ENCODE results near the gene FOXN1.
"Not testable (repeated sequence)": the region's sequence is repeated elsewhere in the genome, so short reads cannot be mapped to it uniquely, and the experiment has no call there.

Gene FOXN1, protein sequence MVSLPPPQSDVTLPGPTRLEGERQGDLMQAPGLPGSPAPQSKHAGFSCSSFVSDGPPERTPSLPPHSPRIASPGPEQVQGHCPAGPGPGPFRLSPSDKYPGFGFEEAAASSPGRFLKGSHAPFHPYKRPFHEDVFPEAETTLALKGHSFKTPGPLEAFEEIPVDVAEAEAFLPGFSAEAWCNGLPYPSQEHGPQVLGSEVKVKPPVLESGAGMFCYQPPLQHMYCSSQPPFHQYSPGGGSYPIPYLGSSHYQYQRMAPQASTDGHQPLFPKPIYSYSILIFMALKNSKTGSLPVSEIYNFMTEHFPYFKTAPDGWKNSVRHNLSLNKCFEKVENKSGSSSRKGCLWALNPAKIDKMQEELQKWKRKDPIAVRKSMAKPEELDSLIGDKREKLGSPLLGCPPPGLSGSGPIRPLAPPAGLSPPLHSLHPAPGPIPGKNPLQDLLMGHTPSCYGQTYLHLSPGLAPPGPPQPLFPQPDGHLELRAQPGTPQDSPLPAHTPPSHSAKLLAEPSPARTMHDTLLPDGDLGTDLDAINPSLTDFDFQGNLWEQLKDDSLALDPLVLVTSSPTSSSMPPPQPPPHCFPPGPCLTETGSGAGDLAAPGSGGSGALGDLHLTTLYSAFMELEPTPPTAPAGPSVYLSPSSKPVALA

DNA sequence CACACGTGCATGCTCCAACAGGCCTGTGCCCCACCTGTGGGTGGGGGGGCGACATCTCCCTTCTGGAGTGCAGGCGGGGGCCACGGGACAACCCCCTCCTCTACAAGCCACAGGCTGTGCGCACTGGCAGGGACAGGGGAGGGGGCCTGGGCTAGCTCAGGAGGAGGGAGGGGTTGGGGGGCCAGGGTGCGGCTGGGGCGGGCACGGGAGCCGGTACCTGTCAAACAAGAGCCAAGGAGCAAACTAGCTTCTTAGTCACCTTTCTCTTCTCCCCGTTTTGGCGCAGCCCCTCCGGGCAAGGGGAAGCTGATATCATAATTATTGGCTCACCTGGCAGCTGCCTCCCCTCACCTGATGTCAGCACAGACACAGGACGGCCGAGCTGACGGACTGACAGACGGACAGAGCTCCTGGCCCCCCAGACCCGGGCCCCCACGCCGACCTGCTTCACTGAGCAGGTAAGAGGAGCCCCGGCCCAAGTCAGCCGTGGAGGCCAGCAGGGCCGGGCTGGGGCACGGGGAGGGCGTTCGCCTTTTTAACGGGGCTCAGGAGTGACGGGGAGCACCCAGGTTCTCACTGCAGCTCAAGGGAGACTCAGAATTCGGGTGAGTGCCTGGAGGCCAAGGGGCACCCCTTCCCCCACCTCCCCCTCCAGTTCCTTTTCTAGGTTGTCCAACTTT, at the start of gene FOXN1:
Gene FOXN1, plus strand, starts transcription at position 363 of the 680 bp plus-strand sequence. CDS start 17,622 bp downstream, outside the sequence.
- no peak for DNase-seq (ENCODE audit: low read depth)

- no peak for DNase-seq (ENCODE audit: low read depth)
These were observed 48.3 kb upstream of the FOXN1 start for GRCh38 chr17:28457890-28458289.

DNA sequence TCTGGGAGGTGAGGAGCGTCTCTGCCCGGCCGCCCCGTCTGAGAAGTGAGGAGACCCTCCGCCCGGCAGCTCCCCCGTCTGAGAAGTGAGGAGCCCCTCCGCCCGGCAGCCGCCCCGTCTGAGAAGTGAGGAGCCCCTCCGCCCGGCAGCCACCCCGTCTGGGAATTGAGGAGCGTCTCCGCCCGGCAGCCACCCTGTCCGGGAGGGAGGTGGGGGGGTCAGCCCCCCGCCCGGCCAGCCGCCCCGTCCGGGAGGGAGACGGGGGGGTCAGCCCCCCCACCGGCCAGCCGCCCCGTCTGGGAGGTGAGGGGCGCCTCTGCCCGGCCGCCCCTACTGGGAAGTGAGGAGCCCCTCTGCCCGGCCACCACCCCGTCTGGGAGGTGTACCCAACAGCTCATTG, 47.3 kb upstream of the FOXN1 start:
- not testable (repeated sequence) for DNase-seq (ENCODE audit: low read depth)

GRCh38 chr17:28460901-28461300, 45.2 kb upstream of the FOXN1 start:
- no peak for DNase-seq (ENCODE audit: low read depth)

- no peak for DNase-seq (ENCODE audit: low read depth)
These were observed 40.1 kb upstream of the FOXN1 start for GRCh38 chr17:28466001-28466400.

GRCh38 chr17:28466521-28467048, 39.6 kb upstream of the FOXN1 start:
- no peak for DNase-seq (ENCODE audit: low read depth)

DNA sequence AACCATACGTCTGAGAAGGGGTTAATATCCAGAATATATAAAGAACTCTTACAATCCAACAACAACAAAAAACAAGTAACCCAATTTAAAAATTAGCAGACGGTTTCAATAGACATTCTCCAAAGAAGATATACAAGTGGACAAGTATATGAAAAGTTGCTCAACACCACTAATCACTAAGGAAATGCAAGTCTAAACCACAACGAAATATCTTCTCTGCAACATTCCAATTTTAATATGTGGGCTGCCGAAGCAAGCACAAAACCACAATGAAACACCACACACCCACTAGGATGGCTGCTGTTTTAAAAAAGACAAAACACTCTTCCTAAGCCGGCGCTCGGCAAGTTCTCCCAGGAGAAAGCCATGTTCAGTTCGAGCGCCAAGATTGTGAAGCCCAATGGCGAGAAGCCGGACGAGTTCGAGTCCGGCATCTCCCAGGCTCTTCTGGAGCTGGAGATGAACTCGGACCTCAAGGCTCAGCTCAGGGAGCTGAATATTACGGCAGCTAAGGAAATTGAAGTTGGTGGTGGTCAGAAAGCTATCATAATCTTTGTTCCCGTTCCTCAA, 38.6 kb upstream of the FOXN1 start:
- DNase-seq (ENCODE audit: low read depth), result no peak

DNA sequence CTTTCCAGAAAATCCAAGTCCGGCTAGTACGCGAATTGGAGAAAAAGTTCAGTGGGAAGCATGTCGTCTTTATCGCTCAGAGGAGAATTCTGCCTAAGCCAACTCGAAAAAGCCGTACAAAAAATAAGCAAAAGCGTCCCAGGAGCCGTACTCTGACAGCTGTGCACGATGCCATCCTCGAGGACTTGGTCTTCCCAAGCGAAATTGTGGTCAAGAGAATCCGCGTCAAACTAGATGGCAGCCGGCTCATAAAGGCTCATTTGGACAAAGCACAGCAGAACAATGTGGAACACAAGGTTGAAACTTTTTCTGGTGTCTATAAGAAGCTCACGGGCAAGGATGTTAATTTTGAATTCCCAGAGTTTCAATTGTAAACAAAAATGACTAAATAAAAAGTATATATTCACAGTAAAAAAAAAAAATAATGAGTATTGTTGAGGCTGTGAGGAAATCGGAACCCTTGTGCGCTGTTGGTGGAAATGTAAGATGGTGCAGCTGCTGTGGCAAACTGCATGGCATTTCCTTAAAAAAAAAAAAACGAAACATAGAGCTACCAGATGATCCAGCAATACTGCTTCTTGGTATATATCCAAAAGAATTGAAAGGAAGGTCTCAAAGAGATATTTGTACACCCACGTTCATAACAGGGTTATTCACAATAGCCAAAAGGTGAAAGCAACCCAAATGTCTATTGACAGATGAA, 38.0 kb upstream of the FOXN1 start:
- DNase-seq (ENCODE audit: low read depth), result not testable (repeated sequence)

DNA sequence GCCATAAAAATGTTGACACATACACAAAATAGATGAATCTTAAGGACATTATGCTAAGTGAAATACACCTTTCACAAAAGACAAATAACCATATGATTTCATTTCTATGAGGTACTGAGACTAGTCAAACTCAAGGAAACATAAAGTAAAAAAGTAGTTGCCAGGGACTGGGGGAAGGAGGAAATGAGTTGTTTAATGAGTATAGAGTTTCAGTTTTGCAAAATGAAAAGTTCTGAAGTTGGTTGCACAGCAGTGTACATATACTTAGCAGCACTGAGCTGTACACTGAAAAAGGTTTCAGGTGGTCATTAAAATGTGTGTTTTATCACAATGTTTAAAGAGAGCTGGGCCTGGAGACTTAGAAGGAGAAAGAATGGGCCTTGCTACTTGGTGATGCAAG, 37.4 kb upstream of the FOXN1 start:
- DNase-seq (ENCODE audit: low read depth), result no peak

DNA sequence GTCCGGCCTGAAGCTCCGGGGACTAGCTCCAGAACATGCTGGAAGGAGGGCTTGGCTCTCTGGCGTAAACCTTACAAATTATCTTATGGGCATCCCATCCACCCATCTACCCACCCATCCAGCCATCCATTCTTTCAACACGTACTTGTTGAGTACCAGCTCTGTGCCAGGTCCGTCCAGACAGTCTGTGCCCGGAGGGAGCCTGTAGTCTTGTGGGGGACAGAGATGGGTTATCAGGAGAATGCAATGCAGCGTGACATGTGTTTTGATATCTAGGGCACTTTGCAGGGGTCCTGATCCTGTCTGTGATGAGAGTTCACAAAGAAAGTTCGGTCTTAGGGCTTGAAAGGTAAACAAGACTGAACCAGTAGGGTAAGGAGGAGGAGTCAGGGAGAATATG, 36.8 kb upstream of the FOXN1 start:
- no peak for DNase-seq (ENCODE audit: low read depth)

DNA sequence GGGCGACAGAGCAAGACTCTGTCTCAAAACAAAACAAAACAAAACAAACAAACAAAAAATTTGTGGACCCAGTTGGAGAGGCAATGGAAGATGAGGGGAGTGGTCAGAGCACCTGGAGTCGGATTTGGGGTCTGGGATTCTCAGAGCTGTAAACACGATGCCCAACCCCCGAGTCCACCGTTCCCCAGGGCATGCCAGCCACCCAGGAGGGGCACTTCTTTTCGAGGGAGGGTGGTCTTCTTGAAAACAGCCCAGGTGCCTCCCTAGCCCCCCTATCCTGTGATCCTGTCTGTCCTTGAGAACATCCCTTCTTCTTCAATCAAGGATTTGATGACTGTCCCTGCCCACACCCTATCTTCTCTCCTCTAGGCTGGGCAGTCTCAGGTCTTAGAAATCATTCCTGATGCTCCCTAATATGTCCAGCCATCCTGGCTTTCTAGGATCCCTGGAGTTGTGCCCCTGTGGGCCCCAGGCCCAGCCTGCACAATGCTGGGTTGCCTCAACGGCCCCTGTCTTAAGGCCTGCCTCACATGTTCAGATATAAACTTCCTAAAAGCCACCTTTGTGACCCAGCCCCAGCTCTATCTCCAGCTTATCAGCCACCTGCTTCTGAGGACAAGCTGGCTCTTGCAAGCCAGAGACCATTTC, 35.8 kb upstream of the FOXN1 start:
- DNase-seq (ENCODE audit: low read depth), result no peak

DNA sequence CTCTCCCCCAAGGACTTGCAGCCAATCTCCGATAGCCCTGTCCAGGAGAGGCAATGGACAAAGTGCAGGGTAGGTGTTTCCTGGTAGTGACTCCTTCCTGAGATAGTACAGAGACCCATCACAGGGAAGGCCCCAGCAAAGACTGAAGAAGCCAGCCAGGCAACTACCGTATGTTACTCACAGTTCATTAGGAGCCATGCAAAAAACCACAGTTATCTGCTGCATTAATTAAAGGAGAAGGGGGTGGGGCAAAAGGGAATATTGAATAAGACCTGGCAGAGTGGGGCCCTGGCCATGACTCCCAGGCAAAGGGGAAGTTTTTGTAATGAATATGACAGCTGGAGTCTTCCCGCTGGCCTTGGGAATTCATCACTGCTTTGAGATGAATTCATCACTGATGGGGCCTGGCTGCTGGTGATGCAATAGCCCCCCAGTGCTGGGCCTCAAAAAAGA, 35.2 kb upstream of the FOXN1 start:
- DNase-seq (ENCODE audit: low read depth), result no peak

- DNase-seq (ENCODE audit: low read depth), result no peak
These were observed 34.4 kb upstream of the FOXN1 start for GRCh38 chr17:28471531-28472342.

- no peak for DNase-seq (ENCODE audit: low read depth)
These were observed 33.2 kb upstream of the FOXN1 start for GRCh38 chr17:28472871-28473497.

- DNase-seq (ENCODE audit: low read depth), result no peak
These were observed 32.6 kb upstream of the FOXN1 start, which contains the start of gene SLC13A2 for GRCh38 chr17:28473542-28473941. TSS of gene SLC13A2 (plus strand) at chr17:28473644. CDS start at chr17:28473713, 69 bp downstream.

GRCh38 chr17:28474111-28474531, 32.0 kb upstream of the FOXN1 start:
- DNase-seq (ENCODE audit: low read depth), result no peak

GRCh38 chr17:28475151-28475900, 30.8 kb upstream of the FOXN1 start:
- DNase-seq (ENCODE audit: low read depth), result no peak

DNA sequence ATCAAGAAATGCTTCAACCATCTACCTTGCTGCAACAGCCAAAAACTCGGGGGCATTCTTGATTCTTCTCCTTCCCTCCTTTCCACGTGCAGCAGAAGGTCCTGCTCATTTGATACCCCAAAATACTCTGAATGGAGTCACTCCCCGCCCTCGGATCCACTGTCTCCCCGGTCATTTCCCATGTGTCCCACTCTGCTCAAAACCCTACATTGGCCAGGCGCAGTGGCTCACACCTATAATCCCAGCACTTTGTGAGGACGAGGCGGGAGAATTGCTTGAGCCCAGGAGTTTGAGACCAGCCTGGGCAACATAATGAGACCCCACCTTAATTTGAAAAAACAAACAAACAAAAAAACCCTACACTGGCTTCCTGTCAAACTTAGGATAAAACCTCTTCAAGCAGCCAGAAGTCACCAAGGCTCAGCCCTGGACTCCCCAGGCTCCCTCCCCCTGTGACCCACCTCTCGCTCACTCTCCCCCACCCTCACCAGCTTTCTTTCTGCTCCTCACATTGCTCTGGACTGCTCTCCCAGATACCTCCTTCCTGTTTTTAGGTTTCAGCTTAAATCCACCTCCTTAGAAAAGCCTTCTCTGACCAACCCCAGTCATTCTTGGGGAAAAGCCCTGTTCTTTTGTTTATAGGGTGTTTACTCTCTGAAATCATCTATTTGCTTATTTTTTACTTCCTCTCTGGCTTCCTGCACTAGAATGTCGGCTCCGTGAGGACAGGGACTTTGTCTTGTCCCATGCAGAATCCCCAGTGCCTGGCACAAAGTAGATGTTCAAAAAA, 29.9 kb upstream of the FOXN1 start:
- DNase-seq (ENCODE audit: low read depth), result no peak
